Thymus (tissue), 11 donors: ENCODE results near the gene ZNF619. TPM values are rescaled to one million over a fixed set of nuclear protein-coding genes. Genes with fewer than 3 reads are reported as not detected.
"Not testable (repeated sequence)": the region's sequence is repeated elsewhere in the genome, so short reads cannot be mapped to it uniquely, and the experiment has no call there.

Experiments
- DNase-seq, 9 donors: peaks; one replicate each; pipeline ENCODE4 v3.0.0-alpha.2; 2013; ENCODE audit warnings: low spot score in 9 of 9, low read depth in 6 of 9, missing footprints in 1 of 9
- H3K27ac ChIP-seq, 2 donors: one replicate each; pipeline ENCODE4 v1.5.1; 2013; ENCODE audit warnings: control low read depth in 1 of 2, low read depth in 1 of 2, low read length in 1 of 2, mild to moderate bottlenecking in 1 of 2, moderate library complexity in 1 of 2
- H3K27me3 ChIP-seq, 2 donors: one replicate each; pipeline ENCODE4 v1.5.1; 2013; ENCODE audit warnings: low read length in 1 of 2; ENCODE audit not compliant: control insufficient read depth in 2 of 2, insufficient read depth in 1 of 2
- H3K36me3 ChIP-seq, 2 donors: one replicate each; pipeline ENCODE4 v1.5.1; 2013; ENCODE audit warnings: low read length in 1 of 2, mild to moderate bottlenecking in 1 of 2, moderate library complexity in 1 of 2; ENCODE audit not compliant: control insufficient read depth in 2 of 2, insufficient read depth in 2 of 2
- H3K4me1 ChIP-seq, 2 donors: one replicate each; pipeline ENCODE4 v1.5.1; 2013; ENCODE audit warnings: low read length in 2 of 2; ENCODE audit not compliant: control insufficient read depth in 2 of 2, insufficient read depth in 2 of 2
- H3K4me3 ChIP-seq, 2 donors: one replicate each; pipeline ENCODE4 v1.5.1; 2013; ENCODE audit warnings: low read length in 2 of 2, control low read depth in 1 of 2, mild to moderate bottlenecking in 1 of 2
- H3K9me3 ChIP-seq, 2 donors: one replicate each; pipeline ENCODE4 v1.5.1; 2013; ENCODE audit warnings: low read length in 1 of 2, mild to moderate bottlenecking in 1 of 2; ENCODE audit not compliant: control insufficient read depth in 2 of 2, insufficient read depth in 1 of 2
- WGBS: extraction: QIAGEN DNeasy Blood & Tissue Kit; methylation state at CpG from one replicate; pipeline ENCODE4 v1.1.7; 2013; 5-methylcytosine and 5-hydroxymethylcytosine counted together
- polyA plus RNA-seq: library from polyadenylated mRNA; stranded (reverse); fragments of 200-250 nt; gene quantifications from one replicate; pipeline ENCODE4 v1.2.3, GENCODE V29; 2013
- total RNA-seq: library from RNA; stranded (reverse); fragments of 120-200 nt; gene quantifications from one replicate; pipeline ENCODE4 v1.2.4, GENCODE V29; 2013
- donor health status: healthy.

The ZNF619 gene
- total and polyA plus RNA-seq, 2 donors, result 1.3 to 2.8 TPM

DNA sequence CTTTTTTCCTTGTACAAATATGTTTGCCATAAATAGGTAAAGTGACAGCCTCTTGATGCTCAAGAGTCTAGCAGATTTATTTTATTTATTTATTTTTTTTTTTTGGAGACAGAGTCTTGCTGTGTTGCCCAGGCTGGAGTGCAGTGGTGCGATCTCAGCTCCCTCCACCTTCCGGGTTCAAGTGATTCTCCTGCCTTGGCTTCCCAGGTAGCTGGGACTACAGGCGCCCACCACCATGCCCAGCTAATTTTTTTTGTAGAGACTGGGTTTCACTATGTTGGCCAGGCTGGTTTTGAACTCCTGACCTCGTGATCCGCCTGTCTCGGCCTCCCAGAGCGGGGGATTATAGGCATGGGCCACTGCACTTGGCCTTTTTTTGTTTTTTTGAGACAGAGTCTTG is 14.1 kb upstream of the ZNF619 start:
- not testable (repeated sequence) for H3K9me3 ChIP-seq, H3K27ac ChIP-seq, DNase-seq, H3K4me3 ChIP-seq, H3K27me3 ChIP-seq
- peaks cover 7 to 14% of the 10 kb centered on the region in 2 donors for H3K4me1 ChIP-seq
- H3K36me3 ChIP-seq, result peaks cover 48 to 76% of the 10 kb centered on the region in 2 donors
- 98% methylated on average over 7 of the region's 7 CpGs for WGBS

GRCh38 chr3:40463579-40463978 is 13.3 kb upstream of the ZNF619 start:
- 99% methylated on average over 2 of the region's 2 CpGs for WGBS
- DNase-seq, result no peak
- Histone ChIP-seq H3K36me3 (peaks cover 50 to 70% of the 10 kb centered on the region in 2 donors), H3K4me1 (peaks cover under 1 to 11% of the 10 kb centered on the region in 2 donors), H3K4me3 (no peak overlapping the region), H3K27me3 (no peaks in the 10 kb centered on the region), H3K9me3 (no peaks in the 10 kb centered on the region), H3K27ac (no peak overlapping the region)

- DNase-seq, result peak in 4 of 9 donors; percentile 9 to 58 (median 25)
- peaks cover 45 to 61% of the 10 kb centered on the region in 2 donors for H3K36me3 ChIP-seq
- no peaks in the 10 kb centered on the region for H3K27me3 ChIP-seq
- H3K4me3 ChIP-seq, result no peak overlapping the region
- no peak overlapping the region for H3K27ac ChIP-seq
- peaks cover 0 to 3% of the 10 kb centered on the region in 2 donors for H3K9me3 ChIP-seq
- peaks cover 0 to 8% of the 10 kb centered on the region in 2 donors for H3K4me1 ChIP-seq
- WGBS, result 24% methylated on average over 9 of the region's 9 CpGs
These were observed 12.4 kb upstream of the ZNF619 start for GRCh38 chr3:40464339-40465110.

GRCh38 chr3:40465111-40465407 is 11.9 kb upstream of the ZNF619 start:
- DNase-seq, result no peak
- 97% methylated on average over 4 of the region's 4 CpGs for WGBS
- peaks cover 0 to 8% of the 10 kb centered on the region in 2 donors for H3K4me1 ChIP-seq
- no peak overlapping the region for H3K27ac ChIP-seq
- peaks cover 41 to 57% of the 10 kb centered on the region in 2 donors for H3K36me3 ChIP-seq
- H3K27me3 ChIP-seq, result no peaks in the 10 kb centered on the region
- no peak overlapping the region for H3K4me3 ChIP-seq
- H3K9me3 ChIP-seq, result peaks cover 0 to 3% of the 10 kb centered on the region in 2 donors

- H3K4me1 ChIP-seq, result peaks cover 0 to 8% of the 10 kb centered on the region in 2 donors
- WGBS, result 96% methylated on average over 2 of the region's 2 CpGs
- H3K4me3 ChIP-seq, result no peak overlapping the region
- no peaks in the 10 kb centered on the region for H3K27me3 ChIP-seq
- DNase-seq, result no peak
- H3K36me3 ChIP-seq, result peaks cover 38 to 53% of the 10 kb centered on the region in 2 donors
- no peak overlapping the region for H3K27ac ChIP-seq
- peaks cover 0 to 3% of the 10 kb centered on the region in 2 donors for H3K9me3 ChIP-seq
These were observed 11.5 kb upstream of the ZNF619 start for GRCh38 chr3:40465456-40465855.

DNA sequence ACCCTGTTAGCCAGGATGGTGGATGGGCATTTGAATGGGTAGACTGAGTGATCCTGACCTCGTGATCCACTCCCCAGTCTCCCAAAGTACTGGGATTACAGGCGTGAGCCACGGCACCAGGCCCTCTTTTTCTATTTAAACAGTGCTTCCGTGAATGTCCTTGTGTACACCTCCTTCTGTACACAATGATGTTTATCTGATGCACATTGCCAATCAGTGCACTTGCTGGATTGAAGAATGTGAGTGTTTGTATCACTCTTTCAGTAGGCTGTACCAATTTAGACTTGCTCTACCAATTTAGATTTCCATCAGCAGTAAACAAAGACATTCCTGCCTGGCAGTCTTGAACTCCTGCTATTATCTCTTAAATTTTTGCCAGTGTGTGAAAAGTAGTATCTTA is 8.9 kb upstream of the ZNF619 start:
- H3K27ac ChIP-seq, result no peak overlapping the region
- no peak overlapping the region for H3K4me3 ChIP-seq
- no peak for DNase-seq
- H3K9me3 ChIP-seq, result peaks cover 0 to 3% of the 10 kb centered on the region in 2 donors
- H3K27me3 ChIP-seq, result no peaks in the 10 kb centered on the region
- H3K36me3 ChIP-seq, result peaks cover 27 to 28% of the 10 kb centered on the region in 2 donors
- H3K4me1 ChIP-seq, result peaks cover 0 to 8% of the 10 kb centered on the region in 2 donors
- 96% methylated on average over 4 of the region's 4 CpGs for WGBS

DNA sequence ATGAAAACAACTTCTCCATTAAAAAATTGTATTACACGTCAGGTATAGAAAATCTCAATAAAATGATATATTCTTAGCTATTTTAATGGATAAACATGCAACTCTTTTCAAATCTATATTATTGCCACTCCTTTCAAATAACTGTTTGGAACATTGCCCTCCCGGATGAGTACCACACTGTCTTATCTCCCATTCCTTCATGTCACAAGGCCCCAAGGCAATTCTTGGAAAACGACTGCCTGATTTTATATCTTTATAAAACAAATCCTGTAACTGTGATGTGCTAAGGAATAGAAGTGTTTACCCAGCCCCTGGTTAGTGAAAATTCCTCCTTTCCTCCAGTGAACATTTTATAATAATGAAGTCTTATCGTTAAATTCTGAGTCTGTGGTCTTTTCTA is 6.2 kb upstream of the ZNF619 start:
- WGBS, result 97% methylated on average over 4 of the region's 4 CpGs
- Histone ChIP-seq H3K4me1 (no peaks in the 10 kb centered on the region), H3K4me3 (no peak overlapping the region), H3K9me3 (peaks cover 0 to 3% of the 10 kb centered on the region in 2 donors), H3K27me3 (no peaks in the 10 kb centered on the region), H3K27ac (no peak overlapping the region), H3K36me3 (peaks cover 2 to 7% of the 10 kb centered on the region in 2 donors)
- DNase-seq, result no peak

DNA sequence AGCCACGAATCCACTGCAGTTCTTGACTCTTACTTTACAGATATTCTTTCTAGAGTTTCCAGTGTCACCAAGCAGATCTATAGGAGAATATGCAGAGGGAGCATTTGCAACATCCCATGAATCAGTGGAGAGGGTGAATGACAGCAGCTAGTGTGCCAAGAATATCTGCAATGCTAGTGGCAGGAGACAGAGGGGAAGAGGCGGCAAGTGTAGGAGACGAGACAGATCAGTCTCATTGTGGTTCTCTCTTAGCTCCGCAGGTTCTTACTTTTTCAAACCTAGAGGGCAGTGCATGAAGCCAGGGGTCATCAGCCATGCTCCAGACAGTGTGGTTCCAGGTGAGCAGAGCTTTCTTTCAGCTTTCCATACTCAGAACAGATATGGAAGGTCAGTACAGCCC is 744 bp downstream of the ZNF619 start:
- H3K4me3 ChIP-seq, result peak overlapping the region; percentile 52 to 84
- WGBS, result 74% methylated on average over 4 of the region's 4 CpGs

GRCh38 chr3:40487172-40487571 is 10.2 kb downstream of the ZNF619 start:
- no peaks in the 10 kb centered on the region for H3K27me3 ChIP-seq
- no peak for DNase-seq
- no peak overlapping the region for H3K27ac ChIP-seq
- WGBS, result 95% methylated on average over 3 of the region's 3 CpGs
- peaks cover 3 to 13% of the 10 kb centered on the region in 2 donors for H3K9me3 ChIP-seq
- H3K4me3 ChIP-seq, result no peak overlapping the region
- peaks cover 2% of the 10 kb centered on the region in 2 donors for H3K4me1 ChIP-seq
- H3K36me3 ChIP-seq, result peaks cover 14 to 20% of the 10 kb centered on the region in 2 donors

More for the DNA sequence above, 744 bp downstream of the ZNF619 start:
- no peak for DNase-seq
- H3K36me3 ChIP-seq, result no peaks in the 10 kb centered on the region
- H3K27ac ChIP-seq, result no peak overlapping the region
- no peaks in the 10 kb centered on the region for H3K9me3 ChIP-seq
- no peaks in the 10 kb centered on the region for H3K27me3 ChIP-seq
- peaks cover 3 to 10% of the 10 kb centered on the region in 2 donors for H3K4me1 ChIP-seq
